Measurements from ENCODE around the gene LAMC1.

Gene LAMC1

GRCh38 chr1:183077097-183077496 lies 53.9 kb downstream of the LAMC1 start:
- H3K27me3 ChIP-seq (ENCODE audit: control insufficient read depth in 2 of 2, insufficient read depth in 2 of 2, low read length in 2 of 2) = no peaks in the 10 kb centered on the region
- peaks cover 0 to 9% of the 10 kb centered on the region in 2 donors for H3K4me1 ChIP-seq (ENCODE audit: control insufficient read depth in 2 of 2, insufficient read depth in 2 of 2, low read length in 2 of 2)
- no peaks in the 10 kb centered on the region for H3K9me3 ChIP-seq (ENCODE audit: control insufficient read depth in 2 of 2, low read length in 2 of 2)
- no peak overlapping the region for H3K9ac ChIP-seq (ENCODE audit: low read depth in 1 of 2, low read length in 2 of 2)
- H3K4me3 ChIP-seq (ENCODE audit: low read length in 2 of 2) = no peak overlapping the region
- no peak overlapping the region for H3K27ac ChIP-seq (ENCODE audit: low read depth in 2 of 2, low read length in 2 of 2)
- H3K36me3 ChIP-seq (ENCODE audit: control insufficient read depth in 2 of 2, insufficient read depth in 2 of 2, low read length in 2 of 2) = no peaks in the 10 kb centered on the region

DNA sequence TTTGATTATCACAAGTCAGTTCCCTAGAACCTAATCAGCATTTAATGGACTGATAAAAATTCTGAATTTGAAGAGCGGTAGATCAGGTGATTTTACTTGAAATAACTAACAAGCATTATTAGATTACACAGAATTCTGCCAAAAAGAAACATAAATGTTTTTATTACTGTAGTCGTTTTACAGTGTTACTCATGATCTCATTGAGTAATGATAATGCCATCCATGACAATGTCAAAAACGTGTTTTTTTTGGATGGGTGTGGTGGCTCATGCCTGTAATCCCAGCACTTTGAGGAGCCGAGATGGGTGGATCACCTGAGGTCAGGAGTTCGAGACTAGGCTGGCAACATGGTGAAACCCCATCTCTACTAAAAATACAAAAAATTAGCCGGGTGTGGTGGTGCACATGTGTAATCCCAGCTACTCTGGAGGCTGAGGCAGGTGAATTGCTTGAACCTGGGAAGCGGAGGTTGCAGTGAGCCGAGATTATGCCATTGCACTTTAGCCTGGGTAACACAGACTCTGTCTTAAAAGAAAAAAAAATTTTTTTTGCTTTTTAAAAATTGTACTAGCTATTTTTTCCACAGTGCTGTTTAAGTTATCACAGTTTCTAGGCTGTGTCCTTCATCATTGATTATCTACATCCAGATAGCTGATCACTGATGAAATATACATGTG lies 56.6 kb downstream of the LAMC1 start:
- Histone ChIP-seq H3K4me3 (ENCODE audit: low read length in 2 of 2) (no peak overlapping the region), H3K4me1 (ENCODE audit: control insufficient read depth in 2 of 2, insufficient read depth in 2 of 2, low read length in 2 of 2) (peaks cover 0 to 5% of the 10 kb centered on the region in 2 donors)

DNA sequence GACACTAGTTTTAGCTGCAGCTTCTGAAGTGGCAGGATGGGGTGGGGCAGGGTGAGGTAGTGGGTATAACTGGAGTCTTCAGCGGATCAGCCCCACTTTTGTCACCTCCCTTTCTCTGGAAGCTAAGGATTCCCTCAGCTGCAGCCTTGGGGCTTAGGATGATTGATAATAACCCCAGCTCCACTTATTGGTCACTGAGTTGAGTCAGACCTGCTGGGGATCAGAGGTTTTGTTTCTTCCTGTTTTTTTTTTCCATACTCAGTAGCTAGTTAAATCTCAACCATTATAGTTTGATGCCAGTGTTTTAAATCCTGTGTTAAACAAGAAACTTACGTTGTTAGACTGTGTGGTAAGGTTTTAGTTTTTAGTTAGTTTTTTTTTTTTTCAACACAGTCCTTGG lies 57.2 kb downstream of the LAMC1 start:
- Histone ChIP-seq H3K4me1 (ENCODE audit: control insufficient read depth in 2 of 2, insufficient read depth in 2 of 2, low read length in 2 of 2) (peaks cover 0 to 5% of the 10 kb centered on the region in 2 donors), H3K9ac (ENCODE audit: low read depth in 1 of 2, low read length in 2 of 2) (no peak overlapping the region), H3K36me3 (ENCODE audit: control insufficient read depth in 2 of 2, insufficient read depth in 2 of 2, low read length in 2 of 2) (no peaks in the 10 kb centered on the region), H3K4me3 (ENCODE audit: low read length in 2 of 2) (no peak overlapping the region), H3K9me3 (ENCODE audit: control insufficient read depth in 2 of 2, low read length in 2 of 2) (no peaks in the 10 kb centered on the region), H3K27ac (ENCODE audit: low read depth in 2 of 2, low read length in 2 of 2) (no peak overlapping the region), H3K27me3 (ENCODE audit: control insufficient read depth in 2 of 2, insufficient read depth in 2 of 2, low read length in 2 of 2) (no peaks in the 10 kb centered on the region)

More for the DNA sequence above, 56.6 kb downstream of the LAMC1 start:
- Histone ChIP-seq H3K27me3 (ENCODE audit: control insufficient read depth in 2 of 2, insufficient read depth in 2 of 2, low read length in 2 of 2) (no peaks in the 10 kb centered on the region), H3K9me3 (ENCODE audit: control insufficient read depth in 2 of 2, low read length in 2 of 2) (no peaks in the 10 kb centered on the region), H3K36me3 (ENCODE audit: control insufficient read depth in 2 of 2, insufficient read depth in 2 of 2, low read length in 2 of 2) (no peaks in the 10 kb centered on the region), H3K27ac (ENCODE audit: low read depth in 2 of 2, low read length in 2 of 2) (no peak overlapping the region), H3K9ac (ENCODE audit: low read depth in 1 of 2, low read length in 2 of 2) (no peak overlapping the region)

DNA sequence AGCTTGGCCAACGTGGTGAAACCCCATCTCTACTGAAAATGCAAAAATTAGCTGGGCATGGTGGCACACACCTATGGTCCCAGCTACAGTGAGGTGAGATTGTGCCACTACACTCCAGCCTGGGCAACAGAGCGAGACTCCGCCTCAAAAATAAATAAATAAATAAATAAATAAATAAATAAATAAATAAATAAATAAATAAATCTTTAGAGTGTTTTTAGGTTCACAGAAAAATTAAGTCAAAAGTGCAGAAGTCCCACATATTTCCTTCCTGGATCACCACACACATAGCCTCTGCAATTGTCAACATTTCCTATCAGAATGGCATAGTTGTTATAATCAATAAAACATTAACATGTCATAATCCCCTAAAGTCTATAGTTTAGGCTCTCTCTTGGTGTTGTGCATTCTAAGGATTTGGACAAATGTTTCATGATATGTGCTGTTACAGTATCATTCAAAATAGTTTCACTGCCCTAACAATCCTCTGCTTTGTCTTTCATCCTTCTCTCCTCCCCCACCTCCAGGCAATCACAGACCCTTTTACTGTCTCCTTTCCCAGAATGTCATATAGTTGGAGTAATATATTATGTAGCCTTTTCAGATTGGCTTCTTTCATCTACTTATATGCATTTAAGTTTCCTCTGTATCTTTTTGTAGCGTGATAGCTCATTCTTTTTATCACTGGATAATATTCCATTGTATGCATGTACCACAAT lies 58.3 kb downstream of the LAMC1 start:
- H3K9ac ChIP-seq (ENCODE audit: low read depth in 1 of 2, low read length in 2 of 2) = no peak overlapping the region
- H3K27me3 ChIP-seq (ENCODE audit: control insufficient read depth in 2 of 2, insufficient read depth in 2 of 2, low read length in 2 of 2) = no peaks in the 10 kb centered on the region
- no peak overlapping the region for H3K27ac ChIP-seq (ENCODE audit: low read depth in 2 of 2, low read length in 2 of 2)
- H3K4me3 ChIP-seq (ENCODE audit: low read length in 2 of 2) = no peak overlapping the region
- H3K4me1 ChIP-seq (ENCODE audit: control insufficient read depth in 2 of 2, insufficient read depth in 2 of 2, low read length in 2 of 2) = no peaks in the 10 kb centered on the region
- H3K36me3 ChIP-seq (ENCODE audit: control insufficient read depth in 2 of 2, insufficient read depth in 2 of 2, low read length in 2 of 2) = no peaks in the 10 kb centered on the region
- H3K9me3 ChIP-seq (ENCODE audit: control insufficient read depth in 2 of 2, low read length in 2 of 2) = no peaks in the 10 kb centered on the region

DNA sequence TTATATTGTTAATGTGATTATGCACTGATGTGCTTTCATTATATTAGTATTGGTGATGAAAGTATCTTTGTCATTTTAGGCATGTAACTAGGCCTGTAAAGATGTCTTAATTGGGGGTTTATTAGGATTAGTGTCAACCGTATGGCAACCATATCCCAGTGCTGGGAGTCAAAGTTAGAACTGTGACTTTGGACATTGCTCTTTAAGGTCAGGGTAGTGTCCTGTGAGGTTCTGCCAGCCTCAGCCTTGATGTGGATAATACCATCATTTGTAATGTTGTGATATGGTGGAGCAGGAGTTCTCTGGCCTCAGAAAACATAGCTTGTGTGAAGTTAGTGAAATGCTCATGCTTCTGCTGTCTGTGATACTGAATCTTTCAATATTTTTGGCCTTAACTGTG lies 59.4 kb downstream of the LAMC1 start:
- Histone ChIP-seq H3K9me3 (ENCODE audit: control insufficient read depth in 2 of 2, low read length in 2 of 2) (no peaks in the 10 kb centered on the region), H3K4me1 (ENCODE audit: control insufficient read depth in 2 of 2, insufficient read depth in 2 of 2, low read length in 2 of 2) (no peaks in the 10 kb centered on the region), H3K27me3 (ENCODE audit: control insufficient read depth in 2 of 2, insufficient read depth in 2 of 2, low read length in 2 of 2) (no peaks in the 10 kb centered on the region)

DNA sequence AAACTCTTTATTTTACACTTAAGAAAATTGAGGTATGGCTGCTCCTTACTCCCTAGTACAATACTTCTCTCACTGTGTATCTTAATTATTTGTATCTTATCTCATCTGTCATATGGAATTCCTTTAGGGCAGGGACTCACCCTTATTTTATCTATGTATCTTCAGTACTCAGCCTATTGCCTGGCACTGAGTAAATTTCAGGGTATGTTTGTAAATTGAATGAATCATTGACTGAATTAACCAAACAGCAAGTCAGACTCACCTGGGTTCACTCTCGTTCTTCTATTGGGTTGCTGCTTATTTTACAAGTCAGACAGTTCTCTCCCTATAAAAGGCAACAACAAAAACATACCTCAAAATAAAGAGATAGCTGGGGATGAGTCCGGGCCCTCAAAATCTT lies 63.8 kb downstream of the LAMC1 start:
- H3K36me3 ChIP-seq (ENCODE audit: control insufficient read depth in 2 of 2, insufficient read depth in 2 of 2, low read length in 2 of 2) = no peaks in the 10 kb centered on the region
- H3K4me1 ChIP-seq (ENCODE audit: control insufficient read depth in 2 of 2, insufficient read depth in 2 of 2, low read length in 2 of 2) = peaks cover 0 to 3% of the 10 kb centered on the region in 2 donors
- H3K27ac ChIP-seq (ENCODE audit: low read depth in 2 of 2, low read length in 2 of 2) = no peak overlapping the region
- no peak overlapping the region for H3K9ac ChIP-seq (ENCODE audit: low read depth in 1 of 2, low read length in 2 of 2)
- H3K9me3 ChIP-seq (ENCODE audit: control insufficient read depth in 2 of 2, low read length in 2 of 2) = no peaks in the 10 kb centered on the region
- no peak overlapping the region for H3K4me3 ChIP-seq (ENCODE audit: low read length in 2 of 2)
- H3K27me3 ChIP-seq (ENCODE audit: control insufficient read depth in 2 of 2, insufficient read depth in 2 of 2, low read length in 2 of 2) = no peaks in the 10 kb centered on the region

More for the DNA sequence above, 59.4 kb downstream of the LAMC1 start:
- no peaks in the 10 kb centered on the region for H3K36me3 ChIP-seq (ENCODE audit: control insufficient read depth in 2 of 2, insufficient read depth in 2 of 2, low read length in 2 of 2)
- no peak overlapping the region for H3K9ac ChIP-seq (ENCODE audit: low read depth in 1 of 2, low read length in 2 of 2)
- H3K27ac ChIP-seq (ENCODE audit: low read depth in 2 of 2, low read length in 2 of 2) = no peak overlapping the region
- H3K4me3 ChIP-seq (ENCODE audit: low read length in 2 of 2) = no peak overlapping the region

- Histone ChIP-seq H3K27me3 (ENCODE audit: control insufficient read depth in 2 of 2, insufficient read depth in 2 of 2, low read length in 2 of 2) (no peaks in the 10 kb centered on the region), H3K27ac (ENCODE audit: low read depth in 2 of 2, low read length in 2 of 2) (no peak overlapping the region), H3K9me3 (ENCODE audit: control insufficient read depth in 2 of 2, low read length in 2 of 2) (no peaks in the 10 kb centered on the region), H3K4me3 (ENCODE audit: low read length in 2 of 2) (no peak overlapping the region), H3K36me3 (ENCODE audit: control insufficient read depth in 2 of 2, insufficient read depth in 2 of 2, low read length in 2 of 2) (no peaks in the 10 kb centered on the region), H3K9ac (ENCODE audit: low read depth in 1 of 2, low read length in 2 of 2) (no peak overlapping the region), H3K4me1 (ENCODE audit: control insufficient read depth in 2 of 2, insufficient read depth in 2 of 2, low read length in 2 of 2) (peaks cover 0 to 3% of the 10 kb centered on the region in 2 donors)
These were observed 65.9 kb downstream of the LAMC1 start for GRCh38 chr1:183089025-183089639.

- no peak overlapping the region for H3K4me3 ChIP-seq (ENCODE audit: low read length in 2 of 2)
- no peaks in the 10 kb centered on the region for H3K27me3 ChIP-seq (ENCODE audit: control insufficient read depth in 2 of 2, insufficient read depth in 2 of 2, low read length in 2 of 2)
- H3K9ac ChIP-seq (ENCODE audit: low read depth in 1 of 2, low read length in 2 of 2) = no peak overlapping the region
- H3K27ac ChIP-seq (ENCODE audit: low read depth in 2 of 2, low read length in 2 of 2) = peak overlapping the region; percentile 45 to 66
- peaks cover 0 to 3% of the 10 kb centered on the region in 2 donors for H3K4me1 ChIP-seq (ENCODE audit: control insufficient read depth in 2 of 2, insufficient read depth in 2 of 2, low read length in 2 of 2)
- no peaks in the 10 kb centered on the region for H3K36me3 ChIP-seq (ENCODE audit: control insufficient read depth in 2 of 2, insufficient read depth in 2 of 2, low read length in 2 of 2)
- no peaks in the 10 kb centered on the region for H3K9me3 ChIP-seq (ENCODE audit: control insufficient read depth in 2 of 2, low read length in 2 of 2)
These were observed 67.3 kb downstream of the LAMC1 start for GRCh38 chr1:183090391-183091006.

DNA sequence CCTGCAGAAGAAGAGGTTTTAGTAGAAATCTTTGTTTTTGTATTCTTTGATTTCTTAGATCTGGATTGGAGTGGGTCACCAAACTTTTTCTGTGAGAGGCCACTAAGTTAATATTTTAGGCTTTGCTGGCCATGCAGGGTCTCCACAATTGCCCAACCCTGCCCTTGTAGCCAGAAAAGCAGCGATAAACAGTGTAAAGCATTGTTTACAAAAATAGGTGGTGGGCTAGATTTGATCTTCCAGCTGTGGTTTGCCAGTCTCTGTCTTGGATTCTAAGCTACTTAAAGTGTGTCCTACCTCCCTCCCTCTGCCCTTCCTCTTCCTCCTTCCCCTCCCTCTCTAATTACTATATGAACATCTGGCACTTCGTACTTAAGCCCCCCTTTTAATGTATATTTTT lies 68.0 kb downstream of the LAMC1 start:
- no peak overlapping the region for H3K9ac ChIP-seq (ENCODE audit: low read depth in 1 of 2, low read length in 2 of 2)
- no peak overlapping the region for H3K4me3 ChIP-seq (ENCODE audit: low read length in 2 of 2)
- no peaks in the 10 kb centered on the region for H3K36me3 ChIP-seq (ENCODE audit: control insufficient read depth in 2 of 2, insufficient read depth in 2 of 2, low read length in 2 of 2)
- H3K27me3 ChIP-seq (ENCODE audit: control insufficient read depth in 2 of 2, insufficient read depth in 2 of 2, low read length in 2 of 2) = no peaks in the 10 kb centered on the region
- no peaks in the 10 kb centered on the region for H3K9me3 ChIP-seq (ENCODE audit: control insufficient read depth in 2 of 2, low read length in 2 of 2)
- H3K4me1 ChIP-seq (ENCODE audit: control insufficient read depth in 2 of 2, insufficient read depth in 2 of 2, low read length in 2 of 2) = peaks cover 0 to 3% of the 10 kb centered on the region in 2 donors
- peak overlapping the region; percentile 45 to 66 for H3K27ac ChIP-seq (ENCODE audit: low read depth in 2 of 2, low read length in 2 of 2)

GRCh38 chr1:183092350-183092749 lies 69.1 kb downstream of the LAMC1 start:
- H3K27ac ChIP-seq (ENCODE audit: low read depth in 2 of 2, low read length in 2 of 2) = no peak overlapping the region

More at GRCh38 chr1:183092350-183092749, 69.1 kb downstream of the LAMC1 start:
- no peaks in the 10 kb centered on the region for H3K9me3 ChIP-seq (ENCODE audit: control insufficient read depth in 2 of 2, low read length in 2 of 2)
- H3K27me3 ChIP-seq (ENCODE audit: control insufficient read depth in 2 of 2, insufficient read depth in 2 of 2, low read length in 2 of 2) = no peaks in the 10 kb centered on the region
- peaks cover 0 to 3% of the 10 kb centered on the region in 2 donors for H3K4me1 ChIP-seq (ENCODE audit: control insufficient read depth in 2 of 2, insufficient read depth in 2 of 2, low read length in 2 of 2)
- H3K4me3 ChIP-seq (ENCODE audit: low read length in 2 of 2) = no peak overlapping the region
- no peak overlapping the region for H3K9ac ChIP-seq (ENCODE audit: low read depth in 1 of 2, low read length in 2 of 2)
- no peaks in the 10 kb centered on the region for H3K36me3 ChIP-seq (ENCODE audit: control insufficient read depth in 2 of 2, insufficient read depth in 2 of 2, low read length in 2 of 2)
